Glutamatergic neuron (in vitro differentiated cells): ENCODE results near the gene SETD5. TPM values are rescaled to one million over a fixed set of nuclear protein-coding genes. Genes with fewer than 3 reads are reported as not detected.

ENCODE experiments used
- DNase-seq: peaks from one replicate; pipeline ENCODE4 v3.0.0; 2022
- H3K27ac Mint-ChIP-seq: one replicate; pipeline ENCODE4 v1.8.0; 2020; ENCODE audit warnings: mild to moderate bottlenecking, mixed read lengths, inconsistent platforms; ENCODE audit not compliant: unreplicated experiment
- H3K27me3 Mint-ChIP-seq: one replicate; pipeline ENCODE4 v1.8.0; 2020; ENCODE audit warnings: mild to moderate bottlenecking, moderate library complexity, mixed read lengths, inconsistent platforms; ENCODE audit not compliant: unreplicated experiment
- H3K36me3 Mint-ChIP-seq: one replicate; pipeline ENCODE4 v1.8.0; 2020; ENCODE audit warnings: mild to moderate bottlenecking, mixed read lengths, inconsistent platforms; ENCODE audit not compliant: unreplicated experiment
- H3K4me1 Mint-ChIP-seq: one replicate; pipeline ENCODE4 v1.8.0; 2020; ENCODE audit warnings: mild to moderate bottlenecking, low read depth, mixed read lengths, inconsistent platforms; ENCODE audit not compliant: unreplicated experiment
- H3K4me3 Mint-ChIP-seq: one replicate; pipeline ENCODE4 v1.8.0; 2020; ENCODE audit warnings: mild to moderate bottlenecking, mixed read lengths, inconsistent platforms; ENCODE audit not compliant: unreplicated experiment
- H3K9me3 Mint-ChIP-seq: one replicate; pipeline ENCODE4 v1.8.0; 2020; ENCODE audit warnings: mild to moderate bottlenecking, moderate library complexity, mixed read lengths, inconsistent platforms; ENCODE audit not compliant: unreplicated experiment
- CTCF ChIP-seq: fragments of 200-600 bp; sonication (generic); IDR thresholded peaks from one replicate; pipeline ENCODE4 v1.5.0; 2021; ENCODE audit not compliant: partially characterized antibody, unreplicated experiment
- total RNA-seq: library from RNA; stranded (reverse); fragmentation: NEBNext Ultra II Directional; extraction: Animal tissue kit (Norgen Biotek cat#: 25700); gene quantifications from one replicate; pipeline ENCODE4 v1.2.1, GENCODE V29; 2021; ENCODE audit not compliant: unreplicated experiment

SETD5 gene
- total RNA-seq, 1 donor from 2014 or later: 337 TPM

- no peak overlapping the region for H3K4me3 Mint-ChIP-seq
- no peak for DNase-seq
- H3K36me3 Mint-ChIP-seq: no peaks in the 10 kb centered on the region
- peaks cover 3% of the 10 kb centered on the region for H3K4me1 Mint-ChIP-seq
- no peaks in the 10 kb centered on the region for H3K27me3 Mint-ChIP-seq
- no peak for TF ChIP-seq CTCF
- H3K27ac Mint-ChIP-seq: no peak overlapping the region
- peaks cover 2% of the 10 kb centered on the region for H3K9me3 Mint-ChIP-seq
Observed at GRCh38 chr3:9385187-9386077, 12.0 kb upstream of the SETD5 start.

DNA sequence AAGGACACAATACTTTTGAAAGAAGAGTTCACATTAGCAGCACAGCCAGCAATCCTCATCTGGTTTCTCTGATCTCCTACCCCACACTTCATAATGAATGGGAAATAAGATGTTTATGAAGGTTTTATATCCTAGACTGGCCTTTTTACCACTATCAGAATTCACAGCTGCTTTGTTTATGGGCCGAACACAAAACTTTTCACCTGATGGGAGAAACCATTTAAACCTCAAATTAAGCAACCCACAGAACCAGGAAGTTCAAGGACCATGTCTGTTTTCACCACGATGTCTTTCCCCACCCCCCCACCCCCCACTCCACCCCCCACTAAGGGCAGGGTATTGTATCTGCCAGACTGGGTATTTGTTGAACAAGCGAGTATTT, 11.3 kb upstream of the SETD5 start:
- H3K4me1 Mint-ChIP-seq: peaks cover 3% of the 10 kb centered on the region
- no peak for TF ChIP-seq CTCF
- H3K27ac Mint-ChIP-seq: no peak overlapping the region
- no peaks in the 10 kb centered on the region for H3K27me3 Mint-ChIP-seq
- H3K36me3 Mint-ChIP-seq: no peaks in the 10 kb centered on the region
- H3K9me3 Mint-ChIP-seq: peaks cover 2% of the 10 kb centered on the region
- H3K4me3 Mint-ChIP-seq: no peak overlapping the region
- no peak for DNase-seq

- Mint-ChIP-seq H3K4me1 (peaks cover 6% of the 10 kb centered on the region), H3K9me3 (peaks cover 2% of the 10 kb centered on the region), H3K4me3 (no peak overlapping the region), H3K27me3 (no peaks in the 10 kb centered on the region), H3K27ac (no peak overlapping the region), H3K36me3 (no peaks in the 10 kb centered on the region)
- no peak for TF ChIP-seq CTCF
- DNase-seq: no peak
Observed at GRCh38 chr3:9386501-9387321, 10.7 kb upstream of the SETD5 start.

DNA sequence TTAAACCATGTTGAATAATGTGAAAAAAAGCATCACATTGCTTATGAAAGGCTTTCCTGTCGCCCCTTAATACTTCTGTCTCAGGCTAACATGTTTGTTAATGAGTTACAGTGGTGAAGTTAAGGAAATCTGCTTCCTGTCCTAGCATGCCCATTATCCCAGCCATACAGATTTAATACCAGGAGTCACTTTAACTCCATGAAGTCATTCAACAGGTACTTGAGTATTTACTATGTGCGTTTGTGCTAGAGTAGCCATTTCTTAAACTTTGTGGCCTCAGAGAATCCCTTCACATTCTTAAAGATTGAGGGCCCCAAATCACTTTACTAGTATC, 10.1 kb upstream of the SETD5 start:
- H3K9me3 Mint-ChIP-seq: peaks cover 2% of the 10 kb centered on the region
- DNase-seq: no peak
- no peaks in the 10 kb centered on the region for H3K27me3 Mint-ChIP-seq
- H3K4me1 Mint-ChIP-seq: peaks cover 11% of the 10 kb centered on the region
- no peak overlapping the region for H3K4me3 Mint-ChIP-seq
- TF ChIP-seq CTCF: no peak
- no peaks in the 10 kb centered on the region for H3K36me3 Mint-ChIP-seq
- no peak overlapping the region for H3K27ac Mint-ChIP-seq

DNA sequence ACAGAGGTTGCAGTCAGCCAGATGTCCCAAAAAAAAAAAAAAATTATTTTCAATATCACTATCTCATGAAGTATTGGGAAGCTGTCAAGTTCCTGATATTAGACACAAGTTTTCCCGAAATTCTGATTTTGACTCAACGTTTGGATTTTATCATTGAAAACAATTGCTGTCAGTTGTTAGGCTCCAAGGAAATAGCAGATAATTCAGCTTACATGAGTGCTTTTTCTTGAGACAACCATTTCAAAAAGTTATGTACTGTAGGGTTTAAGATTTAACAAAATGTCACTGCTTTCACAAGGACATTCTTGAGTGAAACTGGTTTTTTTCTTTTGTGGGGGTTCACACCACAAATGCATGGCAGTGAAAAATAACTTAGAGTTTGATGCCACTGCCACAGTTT, 9.3 kb upstream of the SETD5 start:
- Mint-ChIP-seq H3K4me3 (no peak overlapping the region), H3K36me3 (no peaks in the 10 kb centered on the region), H3K4me1 (peaks cover 15% of the 10 kb centered on the region), H3K27me3 (no peaks in the 10 kb centered on the region), H3K27ac (no peak overlapping the region), H3K9me3 (peaks cover 2% of the 10 kb centered on the region)
- TF ChIP-seq CTCF: no peak
- no peak for DNase-seq
